CD4-positive, alpha-beta T cell treated with Interferon alpha-2 for 1 hour (primary cell): ENCODE data around the gene ADCY4.

Experiments
- DNase-seq, 2 donors: peaks; one replicate each; pipeline ENCODE4 v3.0.0-alpha.2; 2020 to 2022

The ADCY4 gene

GRCh38 chr14:24337824-24338175, 2.9 kb upstream of the ADCY4 start:
- DNase-seq, result no peak

DNA sequence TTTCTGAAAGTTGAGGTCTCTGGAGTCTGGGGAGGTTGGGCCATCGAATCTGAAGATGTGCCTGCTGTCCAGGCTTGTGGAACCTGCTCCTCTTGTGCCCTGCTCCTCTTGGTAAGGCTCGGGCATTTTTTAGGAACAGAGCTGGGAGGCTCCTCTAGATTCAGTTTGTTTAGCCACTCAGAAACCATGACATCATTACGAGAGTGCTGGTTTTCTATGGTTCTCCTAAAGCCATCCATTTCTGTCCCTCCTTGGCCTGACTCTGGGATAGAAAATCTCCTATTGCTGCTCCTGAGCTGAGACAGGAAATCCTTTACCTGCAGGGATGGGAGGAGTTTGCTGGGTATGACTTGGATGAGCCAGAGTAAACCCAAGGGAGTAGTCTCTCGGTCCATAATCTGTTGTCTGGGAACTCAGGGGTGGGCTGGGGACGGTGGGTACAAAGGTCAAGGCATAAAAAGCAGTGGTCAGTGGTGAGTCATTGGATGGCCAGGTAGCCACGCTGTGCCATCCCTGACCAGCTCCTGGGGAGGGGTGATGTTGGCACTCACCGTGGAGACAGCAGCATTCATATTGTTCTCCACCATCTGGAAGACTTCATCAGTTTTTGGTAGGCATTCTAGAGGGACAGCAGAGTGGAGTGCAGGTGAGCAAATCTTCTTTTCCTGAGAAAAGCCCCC, 2.4 kb upstream of the ADCY4 start:
- DNase-seq, result no peak

DNA sequence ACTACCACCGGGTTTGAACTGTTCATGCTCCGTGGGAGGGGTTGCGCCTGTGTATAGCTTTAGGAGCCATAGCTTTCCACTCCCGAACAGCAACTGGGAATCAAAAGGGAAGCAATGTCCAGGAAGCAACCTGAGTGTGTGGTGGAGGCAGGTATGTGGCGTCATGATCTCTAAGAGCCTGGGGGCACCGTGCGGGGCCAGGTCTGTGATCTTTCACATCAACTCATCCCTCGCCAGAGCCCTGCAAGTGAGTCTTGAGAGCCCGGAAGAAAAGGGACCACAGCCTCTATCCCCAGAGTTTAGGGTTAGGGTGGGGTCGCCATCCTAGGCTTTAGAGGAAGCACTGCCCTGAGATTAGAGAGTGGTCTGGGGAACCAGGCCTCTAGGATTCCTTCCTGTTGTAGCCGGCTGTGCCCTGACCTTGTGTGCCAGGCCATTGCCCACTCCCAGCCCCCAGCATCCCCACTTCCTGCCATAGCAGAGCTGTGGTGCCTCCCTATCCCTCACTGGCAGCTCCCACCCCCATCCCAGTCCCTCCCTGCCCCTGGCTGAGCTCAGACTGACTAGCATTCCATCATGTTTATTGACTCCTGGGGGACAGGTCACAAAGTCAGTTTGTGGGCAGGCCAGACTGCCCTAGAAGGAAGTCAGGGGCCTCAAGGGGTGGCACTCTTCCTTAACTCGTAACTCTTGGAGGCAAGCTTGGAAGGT, 745 bp upstream of the ADCY4 start:
- DNase-seq, result no peak

- DNase-seq, result peak; percentile 90 to 93
Observed at GRCh38 chr14:24332268-24332993, 2.4 kb downstream of the ADCY4 start.

- DNase-seq, result no peak
Observed at GRCh38 chr14:24331731-24332267, 3.1 kb downstream of the ADCY4 start.

GRCh38 chr14:24330973-24331674, 3.7 kb downstream of the ADCY4 start:
- DNase-seq, result no peak

- peak; percentile 79 to 80 for DNase-seq
Observed at GRCh38 chr14:24329736-24330135, 5.1 kb downstream of the ADCY4 start.

DNA sequence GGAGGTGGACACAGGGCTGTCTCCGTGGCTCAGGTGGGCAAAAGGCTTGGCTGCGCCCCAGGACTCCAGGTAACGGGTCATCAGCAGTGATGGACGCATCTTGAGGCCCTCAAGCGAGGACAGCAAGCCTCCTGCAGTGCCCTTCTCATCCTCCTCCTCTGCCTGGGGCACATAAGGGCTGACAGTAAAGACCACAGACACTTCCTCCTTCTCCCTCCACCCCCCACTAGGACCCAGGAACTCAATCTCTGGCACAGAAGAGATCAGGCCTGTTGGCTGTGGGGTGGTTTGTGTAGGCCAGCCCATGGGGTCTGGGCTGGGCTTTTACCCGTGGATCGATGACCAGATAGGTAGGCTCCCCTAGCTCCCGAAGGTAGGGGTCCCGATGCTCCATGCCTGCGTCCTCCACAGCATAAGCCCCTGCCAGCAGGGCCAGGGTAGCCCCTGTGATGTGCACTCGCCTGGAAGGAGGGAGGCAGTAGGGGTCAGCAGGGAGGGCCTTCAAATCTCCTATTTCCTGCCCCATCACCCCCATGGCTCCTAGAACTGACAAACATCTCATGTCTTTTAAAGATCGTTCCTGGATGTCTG, 5.7 kb downstream of the ADCY4 start:
- no peak for DNase-seq

GRCh38 chr14:24327914-24328313, 7.0 kb downstream of the ADCY4 start:
- DNase-seq, result peak; percentile 36 to 39

DNA sequence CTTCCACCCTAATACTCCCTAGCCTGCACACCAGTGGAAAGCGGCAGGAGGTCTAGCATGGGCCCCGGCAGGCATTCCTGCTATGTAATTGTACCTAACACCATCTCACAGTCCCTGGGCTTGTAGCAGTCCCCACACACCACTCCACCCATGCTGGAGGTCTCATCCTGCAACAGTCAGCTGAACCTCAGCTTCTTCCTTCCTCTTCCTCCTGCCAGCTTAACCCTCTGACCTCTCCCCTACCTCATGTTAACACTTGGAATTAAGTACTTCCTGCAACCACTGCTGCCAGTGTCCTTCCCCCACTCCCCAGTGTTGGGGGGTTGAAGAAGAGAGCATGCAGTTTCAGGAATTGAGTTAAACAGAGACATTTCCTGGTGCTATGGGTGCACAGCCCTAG, 7.6 kb downstream of the ADCY4 start:
- DNase-seq, result no peak

DNA sequence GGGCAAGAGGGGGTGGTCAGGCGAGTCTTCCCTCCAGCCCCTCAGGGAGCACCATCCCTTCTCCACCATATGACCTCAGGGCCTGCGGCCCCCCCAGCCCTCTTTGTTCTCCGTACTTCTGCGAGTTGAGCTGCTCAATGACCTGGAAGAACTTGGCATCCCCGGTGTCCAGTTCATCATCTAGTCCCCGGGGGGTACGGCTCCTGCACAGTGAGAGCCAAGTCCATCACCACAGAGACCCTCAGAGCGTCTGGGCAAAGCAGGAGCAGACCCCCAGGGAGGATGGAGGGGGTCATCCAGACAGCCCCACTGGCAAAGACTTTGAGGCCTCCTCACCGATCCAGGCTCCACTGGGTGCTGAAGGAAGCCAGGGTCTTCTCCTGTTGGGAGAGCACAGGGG, 8.9 kb downstream of the ADCY4 start:
- no peak for DNase-seq

- DNase-seq, result no peak
Observed at GRCh38 chr14:24325041-24325530, 9.8 kb downstream of the ADCY4 start.

GRCh38 chr14:24324024-24324423, 10.8 kb downstream of the ADCY4 start:
- no peak for DNase-seq

- no peak for DNase-seq
Observed at GRCh38 chr14:24323341-24323740, 11.5 kb downstream of the ADCY4 start.

DNA sequence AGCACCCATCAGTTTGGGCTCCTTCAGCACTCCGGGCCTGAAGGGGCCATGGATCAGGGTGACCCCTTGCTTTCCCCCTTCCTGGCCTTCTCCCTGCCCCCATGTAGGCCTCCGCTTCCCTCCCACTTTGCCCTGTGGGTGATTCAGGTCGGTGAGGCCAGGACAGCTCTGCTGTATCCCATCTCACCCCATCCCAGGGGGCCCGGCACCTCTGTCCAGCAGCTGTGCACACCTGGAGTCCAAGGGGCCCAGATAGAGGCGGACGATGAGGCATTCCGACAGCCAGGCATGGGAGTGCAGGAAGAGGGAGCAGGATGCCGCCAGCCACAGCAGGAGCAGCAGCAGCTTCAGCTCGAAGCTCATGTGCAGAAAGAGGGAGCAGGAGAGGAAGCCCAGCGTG, 12.2 kb downstream of the ADCY4 start:
- DNase-seq, result no peak

- DNase-seq, result no peak
Observed at GRCh38 chr14:24321212-24321975, 13.5 kb downstream of the ADCY4 start.

DNA sequence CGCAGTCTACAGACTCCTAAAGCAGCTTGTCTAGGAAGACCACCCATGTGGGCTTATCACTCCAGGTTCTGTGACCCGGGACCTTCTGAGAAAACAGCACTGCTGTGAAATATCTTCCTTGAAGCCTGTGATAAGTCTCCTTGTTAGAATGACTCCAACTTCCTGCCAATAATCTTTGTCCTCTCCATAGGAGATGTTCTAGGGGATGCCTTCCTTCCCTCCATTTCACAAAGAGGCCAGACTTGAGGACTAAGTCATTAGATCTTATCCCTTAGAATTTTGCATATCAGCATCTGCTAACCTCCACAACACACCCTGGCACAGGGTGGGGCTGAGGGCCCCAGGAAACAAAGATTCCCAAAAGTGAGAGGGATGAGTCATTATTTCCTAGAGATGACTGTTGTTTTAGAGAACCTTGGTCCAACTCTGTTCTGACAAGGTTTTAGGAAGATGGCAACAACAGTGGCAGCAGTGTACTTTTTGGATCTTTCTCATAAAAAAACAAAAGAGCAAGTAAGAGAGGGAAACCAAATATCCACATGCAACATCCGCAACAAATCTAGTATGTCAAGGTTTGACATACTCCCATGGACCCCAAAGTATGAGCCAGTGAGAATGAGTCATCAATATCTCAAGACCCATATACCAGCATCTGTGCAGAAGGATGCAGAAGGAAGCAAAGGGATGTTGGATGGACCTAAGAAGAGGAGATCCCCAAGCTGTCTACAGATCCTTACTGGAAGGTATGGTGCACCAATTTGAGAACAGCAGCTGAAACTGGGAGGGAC, 17.5 kb downstream of the ADCY4 start:
- DNase-seq, result no peak

DNA sequence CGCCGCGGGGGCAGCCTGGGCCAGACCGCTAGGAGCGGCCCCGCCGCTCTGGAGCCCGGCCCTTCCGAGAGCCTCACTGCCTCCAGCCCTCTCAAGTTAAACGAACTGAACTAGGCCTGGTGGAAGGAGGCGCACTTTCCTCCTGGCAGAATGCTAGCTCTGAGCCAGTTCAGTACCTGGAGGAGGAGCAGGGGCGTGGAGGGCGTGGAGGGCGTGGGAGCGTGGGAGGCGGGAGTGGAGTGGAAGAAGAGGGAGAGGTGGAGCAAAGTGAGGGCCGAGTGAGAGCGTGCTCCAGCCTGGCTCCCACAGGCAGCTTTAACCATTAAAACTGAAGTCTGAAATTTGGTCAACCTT, 18.3 kb downstream of the ADCY4 start:
- no peak for DNase-seq

- DNase-seq, result no peak
Observed at GRCh38 chr14:24315807-24316596, 18.9 kb downstream of the ADCY4 start.

DNA sequence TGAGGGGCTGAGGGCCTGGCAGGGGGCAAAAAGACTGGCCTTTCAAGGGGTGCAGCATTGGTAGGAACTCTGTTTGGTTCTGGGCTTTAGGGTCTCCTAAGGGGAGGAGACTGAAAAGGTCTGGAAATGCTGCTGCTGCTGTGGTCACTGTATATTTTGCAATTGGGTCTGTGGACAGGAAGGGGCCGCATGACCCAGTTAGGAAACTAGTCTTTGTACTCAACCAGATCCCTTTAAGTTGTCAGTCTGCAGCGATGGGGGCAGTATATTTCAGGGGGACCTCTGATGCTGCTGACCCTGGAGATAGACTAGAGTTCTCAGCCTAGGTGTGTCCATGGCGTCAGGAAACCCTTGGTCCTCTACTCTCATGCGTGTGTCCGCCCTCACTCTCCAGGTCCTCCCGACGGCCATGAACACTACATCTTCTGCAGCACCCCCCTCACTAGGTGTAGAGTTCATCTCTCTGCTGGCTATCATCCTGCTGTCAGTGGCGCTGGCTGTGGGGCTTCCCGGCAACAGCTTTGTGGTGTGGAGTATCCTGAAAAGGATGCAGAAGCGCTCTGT, 19.5 kb downstream of the ADCY4 start:
- DNase-seq, result no peak
